Right ventricle myocardium inferior (tissue), 1 donor: Measurements from ENCODE around the gene EPB42. TPM values are rescaled to one million over a fixed set of nuclear protein-coding genes. Genes with fewer than 3 reads are reported as not detected.
"Not testable (repeated sequence)": the region's sequence is repeated elsewhere in the genome, so short reads cannot be mapped to it uniquely, and the experiment has no call there.

Experiments
- ATAC-seq: fragments of 200-7000 bp; cut with Tn5 transposase; one replicate; pipeline ENCODE4 v1.9.1; 2020; ENCODE audit warnings: mild to moderate bottlenecking, moderate library complexity
- DNase-seq: peaks from one replicate; pipeline ENCODE4 v3.0.0; 2021; ENCODE audit errors: missing footprints
- intact Hi-C: fragments of 100-400 bp; cut with DNase I; formaldehyde crosslinking; loops from one replicate; pipeline ENCODE4 v1.11.0; 2022
- total RNA-seq: library from RNA; stranded (reverse); fragmentation: NEBNext Ultra II Directional; extraction: Animal tissue kit (Norgen Biotek cat#: 25700); gene quantifications from one replicate; pipeline ENCODE4 v1.2.1, GENCODE V29; 2021
- donor health status: DM: no; HTN: yes; CAD: no; lungs with severe emphysema.

EPB42 gene
- total RNA-seq, 1 donor from 2014 or later: 0.57 TPM

- intact Hi-C loops: no loop called here
- DNase-seq: no peak
- no peak for ATAC-seq
Measured at GRCh38 chr15:43243020-43243645, 22.3 kb upstream of the EPB42 start.

- DNase-seq: no peak
- no peak for ATAC-seq
Measured at GRCh38 chr15:43242616-43243015, 21.8 kb upstream of the EPB42 start.

GRCh38 chr15:43241100-43241499, 20.3 kb upstream of the EPB42 start:
- DNase-seq (no peak), ATAC-seq (peak; percentile 95)
- intact Hi-C loops: no loop called here

More at GRCh38 chr15:43242616-43243015, 21.8 kb upstream of the EPB42 start:
- intact Hi-C loops: no loop called here

- intact Hi-C loops: no loop called here
- no peak for DNase-seq
- ATAC-seq: no peak
Measured at GRCh38 chr15:43239732-43240491, 19.1 kb upstream of the EPB42 start.

- intact Hi-C loops: no loop called here
- ATAC-seq: no peak
- DNase-seq: no peak
Measured at GRCh38 chr15:43238671-43239131, 17.9 kb upstream of the EPB42 start.

- intact Hi-C loops: no loop called here
- ATAC-seq: no peak
Measured at GRCh38 chr15:43237842-43238470, 17.1 kb upstream of the EPB42 start.

GRCh38 chr15:43235536-43235935, 14.7 kb upstream of the EPB42 start:
- intact Hi-C loops: no loop called here
- no peak for DNase-seq
- ATAC-seq: no peak

More at GRCh38 chr15:43237842-43238470, 17.1 kb upstream of the EPB42 start:
- DNase-seq: no peak

GRCh38 chr15:43232289-43232874, 11.6 kb upstream of the EPB42 start:
- no peak for ATAC-seq
- intact Hi-C loops: no loop called here
- no peak for DNase-seq

GRCh38 chr15:43230640-43231115, 9.9 kb upstream of the EPB42 start:
- ATAC-seq (peak; percentile 22), DNase-seq (no peak)
- intact Hi-C loops: no loop called here

- intact Hi-C loops: no loop called here
- ATAC-seq: peak; percentile 61
Measured at GRCh38 chr15:43229977-43230376, 9.2 kb upstream of the EPB42 start.

GRCh38 chr15:43226436-43227305, 5.9 kb upstream of the EPB42 start:
- ATAC-seq (peak; percentile 35), DNase-seq (no peak)
- intact Hi-C loops: no loop called here

More at GRCh38 chr15:43229977-43230376, 9.2 kb upstream of the EPB42 start:
- DNase-seq: no peak

- DNase-seq, ATAC-seq: not testable (repeated sequence)
- intact Hi-C loops: loop anchor here (1.0 kb wide), 1 partner anchor 59 kb away; no protein-coding TSS in a partner anchor
Measured at GRCh38 chr15:43225950-43226255, 5.1 kb upstream of the EPB42 start.

GRCh38 chr15:43225201-43225949, 4.6 kb upstream of the EPB42 start:
- ATAC-seq: peak; percentile 82

GRCh38 chr15:43221422-43221821, 604 bp upstream of the EPB42 start:
- no peak for DNase-seq
- ATAC-seq: no peak
- intact Hi-C loops: no loop called here

More at GRCh38 chr15:43225201-43225949, 4.6 kb upstream of the EPB42 start:
- intact Hi-C loops: loop anchor here (1.0 kb wide), 1 partner anchor 60 kb away; no protein-coding TSS in a partner anchor
- DNase-seq: no peak

- DNase-seq: no peak
- no peak for ATAC-seq
- intact Hi-C loops: no loop called here
Measured at GRCh38 chr15:43219929-43220928, 589 bp downstream of the EPB42 start.

GRCh38 chr15:43218908-43219706, 1.7 kb downstream of the EPB42 start:
- intact Hi-C loops: no loop called here
- DNase-seq (no peak), ATAC-seq (no peak)
